ENCODE data around the gene ARRB2. TPM values are rescaled to one million over a fixed set of nuclear protein-coding genes. Genes with fewer than 3 reads are reported as not detected.

ARRB2 gene
- total RNA-seq, 3 donors from 2014 or later: 25.2 to 67.4 (median 42.3) TPM

DNA sequence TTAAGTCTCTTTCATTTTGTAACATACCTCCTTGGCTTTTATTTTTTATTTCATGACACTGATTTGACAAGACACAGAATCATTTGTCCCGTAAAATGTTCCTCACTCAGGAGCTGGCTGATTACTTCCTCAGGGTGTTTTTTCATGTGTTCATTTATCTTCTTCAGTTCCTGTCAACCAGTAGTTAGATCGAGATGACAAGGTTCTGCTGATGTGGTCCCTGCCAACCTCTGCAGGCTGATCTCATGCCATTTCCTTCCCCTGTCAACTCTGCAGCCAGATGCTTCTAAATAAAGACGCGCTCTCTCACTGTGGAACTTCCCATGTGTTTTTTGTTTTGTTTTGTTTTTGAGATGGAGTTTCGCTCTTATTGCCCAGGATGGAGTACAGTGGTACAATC is 37.4 kb downstream of the ARRB2 start:
- DNase-seq (ENCODE audit: low spot score in 2 of 2): no peak
- H3K4me1 ChIP-seq: no peaks in the 10 kb centered on the region
- TF ChIP-seq POLR2AphosphoS5 (IDR thresholded peaks at IDR 0.05) (no peak), POLR2A (IDR thresholded peaks at IDR 0.05) (no peak)
- TF ChIP-seq, protein P1, sequence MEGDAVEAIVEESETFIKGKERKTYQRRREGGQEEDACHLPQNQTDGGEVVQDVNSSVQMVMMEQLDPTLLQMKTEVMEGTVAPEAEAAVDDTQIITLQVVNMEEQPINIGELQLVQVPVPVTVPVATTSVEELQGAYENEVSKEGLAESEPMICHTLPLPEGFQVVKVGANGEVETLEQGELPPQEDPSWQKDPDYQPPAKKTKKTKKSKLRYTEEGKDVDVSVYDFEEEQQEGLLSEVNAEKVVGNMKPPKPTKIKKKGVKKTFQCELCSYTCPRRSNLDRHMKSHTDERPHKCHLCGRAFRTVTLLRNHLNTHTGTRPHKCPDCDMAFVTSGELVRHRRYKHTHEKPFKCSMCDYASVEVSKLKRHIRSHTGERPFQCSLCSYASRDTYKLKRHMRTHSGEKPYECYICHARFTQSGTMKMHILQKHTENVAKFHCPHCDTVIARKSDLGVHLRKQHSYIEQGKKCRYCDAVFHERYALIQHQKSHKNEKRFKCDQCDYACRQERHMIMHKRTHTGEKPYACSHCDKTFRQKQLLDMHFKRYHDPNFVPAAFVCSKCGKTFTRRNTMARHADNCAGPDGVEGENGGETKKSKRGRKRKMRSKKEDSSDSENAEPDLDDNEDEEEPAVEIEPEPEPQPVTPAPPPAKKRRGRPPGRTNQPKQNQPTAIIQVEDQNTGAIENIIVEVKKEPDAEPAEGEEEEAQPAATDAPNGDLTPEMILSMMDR (IDR thresholded peaks at IDR 0.05): no peak
- intact Hi-C loops (cut with DNase I; ENCODE audit: low total_unique reads): no loop called here
- H3K36me3 ChIP-seq: no peaks in the 10 kb centered on the region
- no peak overlapping the region for H3K27ac ChIP-seq
- H3K27me3 ChIP-seq: peaks cover 0 to 2% of the 10 kb centered on the region in 2 donors
- no peaks in the 10 kb centered on the region for H3K9me3 ChIP-seq
- no peak overlapping the region for H3K4me3 ChIP-seq

DNA sequence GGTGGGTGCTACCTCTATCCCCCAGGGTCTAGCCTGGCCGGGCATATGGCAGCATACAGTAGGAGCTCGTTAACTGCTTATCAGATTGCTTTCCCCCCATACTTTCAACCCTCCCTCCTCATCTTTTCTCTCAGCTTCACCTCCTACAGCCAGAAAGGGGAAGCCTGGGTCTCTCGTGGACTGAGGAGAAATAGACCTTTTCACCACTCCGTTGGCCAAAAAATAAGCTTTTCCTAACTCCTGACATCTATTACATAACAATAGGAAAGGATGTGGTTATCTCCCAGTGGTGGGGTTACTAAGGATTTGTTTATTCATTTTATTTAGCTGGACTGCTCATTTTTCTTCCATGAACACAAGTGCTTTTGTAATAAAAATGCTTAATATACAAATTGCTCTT is 38.3 kb downstream of the ARRB2 start:
- H3K36me3 ChIP-seq: no peaks in the 10 kb centered on the region
- no peaks in the 10 kb centered on the region for H3K9me3 ChIP-seq
- H3K27ac ChIP-seq: no peak overlapping the region
- no peak overlapping the region for H3K4me3 ChIP-seq
- TF ChIP-seq POLR2A (IDR thresholded peaks at IDR 0.05): no peak
- TF ChIP-seq, protein P1 (IDR thresholded peaks at IDR 0.05): no peak
- no peak for TF ChIP-seq POLR2AphosphoS5 (IDR thresholded peaks at IDR 0.05)
- peaks cover 0 to 3% of the 10 kb centered on the region in 2 donors for H3K27me3 ChIP-seq
- DNase-seq (ENCODE audit: low spot score in 2 of 2): no peak
- no peaks in the 10 kb centered on the region for H3K4me1 ChIP-seq
- intact Hi-C loops (cut with DNase I; ENCODE audit: low total_unique reads): no loop called here

DNA sequence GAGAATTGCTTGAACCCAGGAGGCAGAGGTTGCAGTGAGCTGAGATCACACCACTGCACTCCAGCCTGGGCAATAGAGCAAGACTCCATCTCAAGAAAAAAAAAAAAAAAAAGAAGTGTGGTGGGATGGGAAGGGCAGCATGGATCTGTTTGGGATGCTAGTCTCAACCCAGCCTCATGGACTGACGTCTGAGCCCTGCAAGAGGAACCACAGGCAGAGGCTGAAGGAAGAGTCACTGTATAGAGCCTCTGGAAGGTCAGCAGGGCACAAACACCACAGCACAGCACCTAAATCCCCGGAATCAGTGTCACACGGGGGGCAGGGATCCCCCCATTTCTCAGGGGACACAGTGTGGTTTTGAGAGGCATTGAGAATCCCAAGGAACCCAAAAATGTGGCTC is 40.2 kb downstream of the ARRB2 start:
- Histone ChIP-seq H3K27me3 (peaks cover 0 to 3% of the 10 kb centered on the region in 2 donors), H3K4me1 (no peaks in the 10 kb centered on the region), H3K27ac (no peak overlapping the region), H3K4me3 (no peak overlapping the region), H3K36me3 (no peaks in the 10 kb centered on the region), H3K9me3 (no peaks in the 10 kb centered on the region)
- TF ChIP-seq POLR2A (IDR thresholded peaks at IDR 0.05): no peak
- TF ChIP-seq, protein P1 (IDR thresholded peaks at IDR 0.05): no peak
- TF ChIP-seq POLR2AphosphoS5 (IDR thresholded peaks at IDR 0.05): no peak
- no peak for DNase-seq (ENCODE audit: low spot score in 2 of 2)
- intact Hi-C loops (cut with DNase I; ENCODE audit: low total_unique reads): loop anchor here (10.0 kb wide), 1 partner anchor 1946 kb away; no protein-coding TSS in a partner anchor

DNA sequence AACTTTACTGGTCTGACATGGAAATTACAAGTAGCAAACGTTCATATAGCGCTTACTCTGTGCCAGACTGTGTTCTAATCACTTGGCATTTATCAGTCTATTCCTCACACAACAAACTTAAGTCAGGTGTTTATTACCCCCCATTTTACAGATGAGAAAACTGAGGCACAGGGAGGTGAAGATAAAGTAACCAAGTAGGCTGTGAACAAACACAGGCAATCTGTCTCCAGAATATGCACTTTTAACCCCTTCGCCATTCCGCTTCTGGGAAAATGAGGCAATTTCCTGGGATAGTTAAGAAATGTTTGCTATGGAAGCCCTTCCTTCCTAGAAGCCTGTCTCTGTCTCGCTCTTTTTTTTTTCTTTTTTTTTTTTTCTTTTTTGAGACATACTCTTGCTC is 41.5 kb downstream of the ARRB2 start:
- intact Hi-C loops (cut with DNase I; ENCODE audit: low total_unique reads): loop anchor here (10.0 kb wide), 1 partner anchor 1947 kb away; no protein-coding TSS in a partner anchor
- H3K27me3 ChIP-seq: peaks cover 0 to 3% of the 10 kb centered on the region in 2 donors

DNA sequence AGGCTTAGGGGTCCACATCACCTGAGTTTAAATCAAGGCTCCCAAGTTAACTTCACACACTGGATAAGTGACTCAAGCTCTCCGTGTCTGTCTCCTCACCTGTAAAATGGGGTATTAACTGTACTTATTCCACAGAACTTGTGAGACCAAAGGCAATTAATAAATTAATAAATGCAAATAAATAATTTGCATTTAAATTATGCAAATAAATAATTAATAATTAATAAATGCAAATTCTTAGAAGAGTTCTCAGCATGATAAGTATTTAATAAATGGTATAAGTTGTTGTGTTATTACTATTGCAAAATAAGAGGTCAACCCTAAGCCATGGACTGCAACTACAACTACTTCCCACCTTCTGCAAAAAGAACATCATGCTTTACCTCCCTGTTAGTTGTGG is 43.0 kb downstream of the ARRB2 start:
- Histone ChIP-seq H3K27ac (no peak overlapping the region), H3K36me3 (no peaks in the 10 kb centered on the region), H3K4me1 (no peaks in the 10 kb centered on the region), H3K27me3 (peaks cover 0 to 3% of the 10 kb centered on the region in 2 donors), H3K9me3 (no peaks in the 10 kb centered on the region), H3K4me3 (no peak overlapping the region)
- intact Hi-C loops (cut with DNase I; ENCODE audit: low total_unique reads): loop anchor here (10.0 kb wide), 1 partner anchor 1949 kb away; no protein-coding TSS in a partner anchor
- DNase-seq (ENCODE audit: low spot score in 2 of 2): no peak
- no peak for TF ChIP-seq POLR2A (IDR thresholded peaks at IDR 0.05)
- no peak for TF ChIP-seq POLR2AphosphoS5 (IDR thresholded peaks at IDR 0.05)
- TF ChIP-seq, protein P1 (IDR thresholded peaks at IDR 0.05): no peak

More for the DNA sequence above, 41.5 kb downstream of the ARRB2 start:
- no peak overlapping the region for H3K4me3 ChIP-seq
- H3K36me3 ChIP-seq: no peaks in the 10 kb centered on the region
- H3K27ac ChIP-seq: no peak overlapping the region
- DNase-seq (ENCODE audit: low spot score in 2 of 2): no peak
- TF ChIP-seq POLR2AphosphoS5 (IDR thresholded peaks at IDR 0.05): no peak
- TF ChIP-seq, protein P1 (IDR thresholded peaks at IDR 0.05): no peak
- no peak for TF ChIP-seq POLR2A (IDR thresholded peaks at IDR 0.05)
- no peaks in the 10 kb centered on the region for H3K4me1 ChIP-seq
- no peaks in the 10 kb centered on the region for H3K9me3 ChIP-seq
